Effector memory CD8-positive, alpha-beta T cell (primary cell): Measurements from ENCODE around the gene MYO7B.
A peak's percentile ranks its signal among the peaks of the same experiment; 100 is the strongest.

Experiments used
- ATAC-seq: fragments of 150-1000 bp; cut with Tn5 transposase; replicated peaks from 2 replicates; pipeline ENCODE4 v1.10.0; 2021; ENCODE audit warnings: mild to moderate bottlenecking, moderate library complexity
- DNase-seq, 3 experiments: peaks; one replicate each; pipeline ENCODE4 v3.0.0; 2021
- H3K27ac Mint-ChIP-seq, 2 donors: one replicate each; pipeline ENCODE4 v1.8.0; 2022; ENCODE audit warnings: mild to moderate bottlenecking in 2 of 2, mixed read lengths in 2 of 2, moderate library complexity in 2 of 2
- H3K27me3 Mint-ChIP-seq, 2 donors: one replicate each; pipeline ENCODE4 v1.8.0; 2022; ENCODE audit warnings: mixed read lengths in 2 of 2
- H3K36me3 Mint-ChIP-seq: one replicate; pipeline ENCODE4 v1.8.0; 2022; ENCODE audit warnings: mild to moderate bottlenecking, moderate library complexity, mixed read lengths; ENCODE audit not compliant: insufficient read depth
- H3K4me1 Mint-ChIP-seq, 2 donors: one replicate each; pipeline ENCODE4 v1.8.0; 2022; ENCODE audit warnings: low read depth in 2 of 2, mixed read lengths in 2 of 2
- H3K4me3 Mint-ChIP-seq, 2 donors: one replicate each; pipeline ENCODE4 v1.8.0; 2022; ENCODE audit warnings: mild to moderate bottlenecking in 2 of 2, mixed read lengths in 2 of 2, moderate library complexity in 2 of 2
- H3K9me3 Mint-ChIP-seq, 2 donors: one replicate each; pipeline ENCODE4 v1.8.0; 2022; ENCODE audit warnings: mixed read lengths in 2 of 2

Gene MYO7B

DNA sequence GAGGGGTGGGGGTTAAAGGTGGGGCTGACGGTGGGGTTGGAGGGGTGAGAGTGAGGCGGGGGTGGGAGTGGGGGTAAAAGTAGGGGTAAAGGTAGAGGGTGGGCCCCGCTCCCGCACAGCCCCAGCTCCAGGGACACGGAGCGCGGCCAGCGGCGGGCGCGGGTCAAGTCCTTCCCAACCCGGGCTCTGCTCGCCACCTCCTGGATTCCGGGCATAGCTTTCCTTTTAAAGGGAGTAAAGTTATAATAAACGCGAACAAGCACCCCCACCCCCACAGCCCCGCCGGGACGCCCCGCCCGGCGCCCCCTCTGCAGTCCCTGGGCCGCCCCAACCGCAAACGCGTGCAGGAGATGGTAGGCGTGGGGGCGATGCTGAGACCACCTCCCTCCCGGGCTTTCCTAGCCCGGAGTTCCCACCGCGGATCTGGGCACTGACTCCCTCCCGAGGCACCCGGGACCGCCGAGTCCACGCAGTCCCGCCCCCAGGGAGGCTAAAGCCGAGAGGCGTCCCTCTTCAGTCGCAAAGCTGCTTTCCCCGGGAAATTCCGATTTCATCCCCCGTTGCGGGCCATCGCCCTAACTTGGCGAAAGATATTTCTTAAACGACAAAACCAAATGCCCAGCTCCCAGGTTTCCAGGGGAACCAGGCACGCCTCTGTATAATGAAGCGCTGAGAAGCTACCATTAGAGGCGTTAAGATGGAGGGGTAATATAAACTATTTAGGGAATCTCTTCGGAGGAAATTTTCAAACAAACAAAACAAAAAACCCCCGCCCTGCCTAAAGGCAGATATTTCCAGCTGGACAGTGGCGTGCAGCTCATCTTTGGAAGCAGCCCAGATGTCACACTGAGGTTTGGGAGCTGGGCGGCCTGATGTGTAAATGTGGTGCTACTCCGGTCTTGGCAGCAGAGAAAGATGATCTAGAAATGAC is 140.1 kb downstream of the MYO7B start, which contains the start of gene LIMS2:
LIMS2 (minus strand) TSS at position 200 of the 931 bp plus-strand sequence. CDS start 506 bp downstream, outside the sequence.
- ATAC-seq (no peak), DNase-seq (no peak)
- peak within 1 kb of the TSS; percentile 82 to 86 for H3K4me3 Mint-ChIP-seq
- H3K9me3 Mint-ChIP-seq: no peaks in the 10 kb centered on the region
- peaks cover under 1% of the 10 kb centered on the region for H3K36me3 Mint-ChIP-seq
- peak within 1 kb of the TSS in 1 of 2 donors; percentile 17 for H3K27ac Mint-ChIP-seq
- H3K4me1 Mint-ChIP-seq: peaks cover 5 to 9% of the 10 kb centered on the region in 2 donors
- peaks cover 66 to 80% of the 10 kb centered on the region in 2 donors for H3K27me3 Mint-ChIP-seq

DNA sequence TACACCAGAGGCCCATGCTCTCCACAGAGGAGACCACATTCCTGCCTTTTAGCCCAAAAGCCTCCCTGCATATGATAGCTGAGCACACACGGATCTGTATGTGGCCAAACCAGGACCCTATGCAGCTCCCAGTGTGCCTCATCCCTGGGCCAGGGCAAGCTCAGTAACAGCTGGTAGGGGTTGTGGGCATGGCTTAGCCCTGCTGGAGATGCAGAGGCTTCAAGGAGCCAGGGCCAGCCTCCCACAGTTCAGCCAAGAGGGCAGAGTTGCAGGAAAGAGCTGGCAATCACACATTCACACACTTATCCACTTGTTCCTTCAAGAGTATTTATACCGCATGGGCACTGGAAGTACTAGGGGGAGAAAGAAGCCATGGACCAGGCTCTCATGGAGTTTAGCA is 141.4 kb downstream of the MYO7B start:
- DNase-seq: no peak
- Mint-ChIP-seq H3K9me3 (no peaks in the 10 kb centered on the region), H3K27ac (no peak overlapping the region)

DNA sequence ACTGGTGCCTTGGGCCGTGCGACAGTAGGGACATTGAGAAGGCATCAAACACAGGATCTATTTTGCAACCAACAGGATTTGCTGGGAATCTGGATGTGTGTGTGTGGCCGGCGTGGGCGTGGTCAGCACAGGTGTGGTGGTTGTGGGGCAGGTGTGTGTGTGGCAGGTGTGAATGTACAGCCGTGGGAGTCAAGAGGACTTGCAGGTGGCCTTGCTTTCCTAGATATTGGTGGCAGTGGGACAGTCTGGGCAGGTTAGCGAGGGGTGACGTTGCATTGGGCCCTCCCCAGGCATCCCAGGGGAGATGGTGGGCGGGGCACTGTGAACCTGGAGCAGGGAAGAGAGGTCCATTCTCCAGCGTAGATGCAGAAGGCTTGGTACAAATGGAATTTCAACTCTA is 143.0 kb downstream of the MYO7B start:
- peaks cover 3% of the 10 kb centered on the region for H3K36me3 Mint-ChIP-seq

More for the DNA sequence above, 141.4 kb downstream of the MYO7B start:
- Mint-ChIP-seq H3K27me3 (peaks cover 55 to 74% of the 10 kb centered on the region in 2 donors), H3K36me3 (peaks cover 3% of the 10 kb centered on the region), H3K4me3 (no peak overlapping the region), H3K4me1 (peaks cover 5 to 10% of the 10 kb centered on the region in 2 donors)
- no peak for ATAC-seq

DNA sequence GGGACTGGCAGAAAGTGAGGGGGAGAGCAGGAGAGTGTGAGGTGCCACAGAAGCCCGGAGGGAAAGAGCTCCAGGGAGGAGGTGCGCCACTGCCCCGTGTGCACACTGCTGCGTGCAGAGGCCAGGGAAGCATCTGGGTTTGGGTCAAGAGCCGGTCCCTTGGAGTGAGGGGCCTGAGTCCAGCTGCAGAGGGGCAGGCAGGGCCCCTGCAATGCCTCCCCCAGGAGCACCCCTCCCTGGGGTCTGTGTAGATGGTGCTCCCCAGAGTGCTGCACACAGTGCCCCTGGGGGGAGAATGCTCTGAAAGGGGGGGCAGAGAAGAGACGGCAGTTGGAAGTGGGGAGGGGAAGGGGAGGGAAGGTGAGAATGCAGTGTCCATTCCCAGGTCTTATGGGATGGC is 143.5 kb downstream of the MYO7B start:
- Mint-ChIP-seq H3K27me3 (peaks cover 37 to 59% of the 10 kb centered on the region in 2 donors), H3K27ac (no peak overlapping the region), H3K4me3 (no peak overlapping the region), H3K36me3 (peaks cover 3% of the 10 kb centered on the region), H3K4me1 (peaks cover 5 to 10% of the 10 kb centered on the region in 2 donors), H3K9me3 (no peaks in the 10 kb centered on the region)
- DNase-seq (no peak), ATAC-seq (no peak)

More for the DNA sequence above, 143.0 kb downstream of the MYO7B start:
- Mint-ChIP-seq H3K9me3 (no peaks in the 10 kb centered on the region), H3K27me3 (peaks cover 41 to 59% of the 10 kb centered on the region in 2 donors), H3K27ac (no peak overlapping the region), H3K4me1 (peaks cover 5 to 10% of the 10 kb centered on the region in 2 donors), H3K4me3 (no peak overlapping the region)
- ATAC-seq: no peak
- DNase-seq: no peak

DNA sequence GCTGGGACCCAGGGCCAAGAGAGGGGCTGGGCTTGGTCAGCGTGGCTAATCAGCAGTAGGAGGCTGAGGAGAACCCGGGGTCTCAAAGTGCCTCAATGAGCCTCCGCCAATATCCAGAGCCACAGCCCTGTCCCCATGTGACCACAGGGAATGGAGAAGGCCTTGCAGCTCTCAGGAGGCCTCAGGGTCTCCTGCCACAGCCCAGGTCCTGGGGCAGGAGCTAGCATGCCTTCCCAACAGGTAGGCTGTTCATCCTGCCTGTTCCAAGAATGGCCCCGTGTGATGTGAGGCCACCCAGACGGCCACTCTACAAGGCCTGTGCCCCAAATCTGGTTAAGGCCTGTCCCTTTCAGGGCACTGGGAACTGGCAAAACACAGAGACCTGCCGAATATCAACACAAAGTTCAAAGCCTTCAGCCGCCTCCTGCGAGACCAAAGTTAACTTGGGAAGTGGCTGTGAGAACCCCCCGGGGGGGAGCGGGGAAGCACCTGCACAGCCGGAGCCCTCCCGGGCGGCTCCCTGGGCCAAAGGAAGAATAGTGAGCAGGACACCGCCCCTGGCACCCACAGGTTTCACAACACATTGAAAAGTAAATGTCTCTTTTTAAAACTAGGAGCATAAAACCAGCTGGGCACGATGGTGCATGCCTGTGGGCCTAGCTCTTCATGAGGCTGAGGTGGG is 144.3 kb downstream of the MYO7B start:
- DNase-seq: no peak
- peaks cover 0 to 4% of the 10 kb centered on the region in 2 donors for H3K4me1 Mint-ChIP-seq
- H3K9me3 Mint-ChIP-seq: no peaks in the 10 kb centered on the region
- peaks cover 30 to 53% of the 10 kb centered on the region in 2 donors for H3K27me3 Mint-ChIP-seq
- H3K36me3 Mint-ChIP-seq: peaks cover 3% of the 10 kb centered on the region
- no peak overlapping the region for H3K27ac Mint-ChIP-seq
- no peak for ATAC-seq
- H3K4me3 Mint-ChIP-seq: no peak overlapping the region

DNA sequence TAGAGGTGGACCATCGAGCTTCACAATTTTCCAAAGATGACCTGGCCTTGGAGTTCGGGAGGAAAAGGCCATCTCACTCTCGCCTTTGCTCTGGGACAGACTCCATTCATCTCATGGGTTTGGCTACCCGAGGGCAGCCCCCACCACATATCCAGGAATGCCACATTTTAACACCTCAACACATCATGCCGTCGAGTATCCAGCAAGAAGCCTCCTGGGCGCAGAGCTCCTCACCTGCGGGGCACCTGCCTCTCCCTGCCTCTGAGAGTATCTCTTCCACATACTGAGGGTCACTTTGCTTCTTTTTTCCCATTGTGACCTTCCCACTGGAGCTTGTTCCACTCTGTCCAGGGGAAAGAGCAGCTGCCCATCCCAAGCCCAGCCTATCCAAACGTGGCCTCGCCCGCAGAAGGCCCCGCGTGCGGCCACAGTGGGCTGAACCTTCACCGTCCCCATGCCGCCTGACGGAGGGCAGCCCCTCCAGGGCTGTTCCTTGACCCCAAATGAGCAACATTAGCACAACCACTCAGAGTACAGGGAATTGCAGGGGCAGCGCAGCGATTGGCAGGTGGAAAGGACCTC is 145.3 kb downstream of the MYO7B start:
- Mint-ChIP-seq H3K27me3 (peaks cover 27 to 57% of the 10 kb centered on the region in 2 donors), H3K27ac (no peak overlapping the region), H3K9me3 (no peaks in the 10 kb centered on the region), H3K4me3 (no peak overlapping the region), H3K36me3 (peaks cover 3% of the 10 kb centered on the region), H3K4me1 (peaks cover 0 to 4% of the 10 kb centered on the region in 2 donors)
- ATAC-seq (no peak), DNase-seq (no peak)

DNA sequence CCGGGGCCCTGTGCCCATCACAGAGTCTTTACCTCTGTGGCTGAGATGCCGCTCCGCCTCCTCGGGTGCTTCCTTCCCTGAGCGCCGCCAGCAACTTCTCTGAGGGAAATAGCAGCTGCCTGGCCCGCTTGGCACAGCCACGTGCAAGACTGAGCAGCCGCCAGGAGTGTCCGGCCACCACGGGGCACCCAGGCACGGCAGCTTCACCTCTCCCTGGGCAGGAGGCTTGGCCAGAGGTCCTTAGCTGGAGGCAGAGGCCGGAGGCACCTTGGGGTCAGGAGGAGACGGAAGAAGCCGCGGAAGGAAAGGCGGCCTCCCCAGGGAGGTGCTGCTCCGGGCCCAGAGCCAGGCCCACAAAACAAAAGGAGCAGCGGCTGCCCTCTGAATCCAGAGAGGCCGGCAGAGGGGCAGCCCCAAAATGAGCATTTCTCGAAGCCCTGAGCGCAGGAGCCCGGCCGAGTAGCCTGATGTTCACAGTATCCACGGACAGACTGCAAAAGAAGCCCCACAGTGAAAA is 145.9 kb downstream of the MYO7B start:
- no peak overlapping the region for H3K4me3 Mint-ChIP-seq
- H3K27me3 Mint-ChIP-seq: peaks cover 21 to 57% of the 10 kb centered on the region in 2 donors
- DNase-seq (no peak), ATAC-seq (no peak)
- H3K9me3 Mint-ChIP-seq: no peaks in the 10 kb centered on the region
- H3K27ac Mint-ChIP-seq: no peak overlapping the region
- peaks cover 3% of the 10 kb centered on the region for H3K36me3 Mint-ChIP-seq
- H3K4me1 Mint-ChIP-seq: peaks cover 0 to 2% of the 10 kb centered on the region in 2 donors

DNA sequence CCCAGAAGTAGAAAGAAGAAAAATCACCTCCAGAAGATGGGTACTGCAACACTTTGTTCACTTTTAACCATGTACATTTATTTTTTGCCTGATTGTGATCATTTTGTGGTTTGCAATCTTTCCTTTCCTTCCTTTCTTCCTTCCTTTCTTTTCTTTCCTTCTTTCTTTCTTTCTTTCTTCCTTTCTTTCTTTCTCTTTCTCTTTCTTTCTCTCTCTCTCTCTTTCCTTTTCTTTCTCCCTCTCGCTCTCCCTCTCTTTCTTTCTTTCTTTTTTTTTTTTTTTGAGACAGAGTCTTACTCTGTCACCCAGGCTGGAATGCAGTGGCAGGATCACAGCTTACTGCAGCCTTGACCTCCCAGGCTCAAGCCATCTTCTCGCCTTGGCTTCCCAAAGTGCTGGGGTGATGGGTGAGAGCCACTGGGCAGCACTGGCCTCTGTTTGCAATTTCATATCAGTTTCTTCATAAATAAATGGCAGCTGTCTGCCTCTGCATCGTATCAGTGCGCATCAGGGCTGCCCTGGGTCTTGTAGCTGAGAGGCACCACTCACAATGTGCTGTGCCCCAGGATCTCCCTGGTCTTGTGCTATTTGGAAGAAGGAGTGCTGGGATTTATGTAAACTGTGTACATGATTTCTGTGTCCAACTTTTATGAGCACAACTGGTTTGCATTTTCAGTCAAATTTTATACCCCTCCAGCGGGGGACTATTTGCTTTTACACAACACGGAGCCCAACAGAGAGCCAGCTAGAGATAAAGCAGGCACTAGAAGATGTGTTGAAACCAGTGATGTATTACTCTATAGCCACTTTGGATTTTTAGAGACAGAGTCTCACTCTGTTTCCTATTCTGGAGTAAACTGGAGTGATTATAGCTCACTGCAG is 146.7 kb downstream of the MYO7B start:
- ATAC-seq: no peak
- Mint-ChIP-seq H3K9me3 (no peaks in the 10 kb centered on the region), H3K36me3 (peaks cover 3% of the 10 kb centered on the region), H3K27ac (no peak overlapping the region), H3K4me3 (no peak overlapping the region), H3K4me1 (peaks cover 0 to 2% of the 10 kb centered on the region in 2 donors), H3K27me3 (peaks cover 12 to 55% of the 10 kb centered on the region in 2 donors)
- DNase-seq: no peak

DNA sequence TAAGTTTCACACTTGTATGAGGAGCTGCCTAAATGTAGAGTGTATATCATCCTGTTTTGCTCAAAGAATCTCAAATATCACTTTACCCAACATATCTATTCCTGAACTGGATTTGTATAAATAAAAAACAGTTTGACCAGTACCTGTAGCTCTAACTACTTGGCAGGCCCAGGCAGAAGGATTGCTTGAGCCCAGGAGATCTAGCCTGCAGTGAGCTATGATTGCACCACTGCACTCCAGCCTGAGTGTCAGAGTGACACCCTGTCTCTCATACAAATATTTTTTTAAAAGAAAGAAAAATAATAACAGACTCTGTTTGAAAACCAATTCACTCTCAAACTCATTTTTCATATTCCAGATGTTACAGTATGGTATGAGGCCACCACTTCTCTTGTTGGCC is 147.6 kb downstream of the MYO7B start:
- Mint-ChIP-seq H3K27me3 (peaks cover 9 to 50% of the 10 kb centered on the region in 2 donors), H3K4me1 (peaks cover 0 to 2% of the 10 kb centered on the region in 2 donors), H3K9me3 (no peaks in the 10 kb centered on the region), H3K27ac (no peak overlapping the region), H3K4me3 (no peak overlapping the region), H3K36me3 (peaks cover 3% of the 10 kb centered on the region)
- no peak for ATAC-seq
- no peak for DNase-seq

DNA sequence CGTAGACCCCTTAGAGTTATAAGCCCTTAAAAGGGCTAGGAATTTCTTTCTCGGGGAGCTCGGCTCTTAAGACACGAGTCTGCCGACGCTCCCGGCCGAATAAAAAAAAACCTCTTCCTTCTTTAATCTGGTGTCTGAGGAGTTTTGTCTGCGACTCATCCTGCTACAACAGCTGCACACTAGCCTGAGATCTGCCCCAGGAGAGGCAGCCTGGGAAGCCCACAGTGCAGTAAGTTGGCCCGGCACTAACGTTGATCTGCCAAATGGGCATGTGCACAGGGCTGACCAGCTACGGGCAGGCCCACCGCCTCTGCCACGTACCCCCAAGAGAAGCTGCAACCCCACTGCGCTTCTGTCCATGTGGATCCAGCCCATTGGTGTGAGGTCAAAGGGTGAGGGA is 148.3 kb downstream of the MYO7B start:
- peaks cover 3% of the 10 kb centered on the region for H3K36me3 Mint-ChIP-seq
- ATAC-seq: no peak

DNA sequence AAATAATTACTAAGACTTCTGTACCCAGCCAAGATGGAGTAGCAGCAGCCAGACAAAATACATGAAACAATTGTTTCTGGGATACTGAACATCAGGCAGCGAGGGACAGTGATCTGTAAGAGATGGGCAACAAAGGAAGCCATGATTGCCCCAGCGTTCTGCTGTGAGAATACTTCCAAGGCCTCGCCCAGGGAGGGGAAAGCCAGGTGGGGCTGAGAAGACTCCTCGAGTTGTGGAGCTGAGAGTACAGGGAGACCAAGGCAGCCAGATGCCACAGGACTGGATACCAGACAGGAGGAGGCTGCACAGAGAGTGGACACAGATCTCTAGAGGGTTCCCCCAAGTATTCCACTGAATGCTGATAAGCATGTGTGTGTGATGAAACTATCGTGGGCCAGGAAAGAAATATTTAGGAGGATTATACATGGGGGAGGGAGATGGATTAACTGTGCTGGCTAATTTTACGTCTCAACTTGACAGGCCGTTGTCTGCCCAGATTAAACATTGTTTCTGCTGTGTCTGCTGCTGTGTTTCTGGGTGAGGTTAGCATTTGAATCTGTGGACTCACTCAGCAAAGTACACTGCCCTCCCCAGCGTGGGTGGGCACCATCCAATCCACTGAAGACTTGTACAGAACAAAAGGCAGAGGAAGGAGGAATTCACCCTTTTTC is 150.1 kb downstream of the MYO7B start:
- H3K4me1 Mint-ChIP-seq: peaks cover 0 to 2% of the 10 kb centered on the region in 2 donors
- no peak for DNase-seq
- no peak overlapping the region for H3K4me3 Mint-ChIP-seq

More for the DNA sequence above, 148.3 kb downstream of the MYO7B start:
- Mint-ChIP-seq H3K9me3 (no peaks in the 10 kb centered on the region), H3K27me3 (peaks cover 6 to 47% of the 10 kb centered on the region in 2 donors), H3K4me3 (no peak overlapping the region), H3K27ac (peak overlapping the region in 1 of 2 donors; percentile 21), H3K4me1 (peaks cover 0 to 2% of the 10 kb centered on the region in 2 donors)
- no peak for DNase-seq

More for the DNA sequence above, 150.1 kb downstream of the MYO7B start:
- H3K36me3 Mint-ChIP-seq: peaks cover 2% of the 10 kb centered on the region
- H3K27me3 Mint-ChIP-seq: peaks cover 5 to 45% of the 10 kb centered on the region in 2 donors
- ATAC-seq: no peak
- no peak overlapping the region for H3K27ac Mint-ChIP-seq
- H3K9me3 Mint-ChIP-seq: no peaks in the 10 kb centered on the region
